H9 (cell line): ENCODE data around the gene POLH. TPM values are rescaled to one million over a fixed set of nuclear protein-coding genes. Genes with fewer than 3 reads are reported as not detected.

Experiments
- DNase-seq: peaks from one replicate; pipeline ENCODE4 v3.0.0-alpha.2; 2017
- H2AFZ ChIP-seq: one replicate; pipeline ENCODE4 v1.6.1; 2013; ENCODE audit warnings: mild to moderate bottlenecking, low read length, control low read depth, moderate library complexity
- H2AK5ac ChIP-seq: 2 replicates; pipeline ENCODE4 v1.6.1; 2013; ENCODE audit warnings: low read length, control low read depth, mixed read lengths; ENCODE audit not compliant: insufficient read length
- H2BK120ac ChIP-seq: one replicate; pipeline ENCODE4 v1.6.1; 2013; ENCODE audit warnings: low read depth, mild to moderate bottlenecking, low read length, control low read depth, inconsistent platforms; ENCODE audit not compliant: poor library complexity, severe bottlenecking
- H2BK12ac ChIP-seq: 2 replicates; pipeline ENCODE4 v1.6.1; 2013; ENCODE audit warnings: low read length, control low read depth, mixed read lengths, low read depth; ENCODE audit not compliant: insufficient read length
- H2BK15ac ChIP-seq: 2 replicates; pipeline ENCODE4 v1.6.1; 2013; ENCODE audit warnings: low read depth, low read length, control low read depth
- H2BK20ac ChIP-seq: one replicate; pipeline ENCODE4 v1.6.1; 2013; ENCODE audit warnings: low read depth, mild to moderate bottlenecking, low read length, control low read depth, inconsistent platforms; ENCODE audit not compliant: poor library complexity, severe bottlenecking
- H2BK5ac ChIP-seq: 2 replicates; pipeline ENCODE4 v1.6.1; 2013; ENCODE audit warnings: low read length, control low read depth, mixed read lengths; ENCODE audit not compliant: insufficient read length
- H3K14ac ChIP-seq: 2 replicates; pipeline ENCODE4 v1.6.1; 2013; ENCODE audit warnings: low read length, control low read depth; ENCODE audit not compliant: insufficient read depth
- H3K18ac ChIP-seq: 2 replicates; pipeline ENCODE4 v1.6.1; 2013; ENCODE audit warnings: low read depth, mild to moderate bottlenecking, mixed read lengths, low read length, control low read depth; ENCODE audit not compliant: insufficient read length
- H3K23ac ChIP-seq: 2 replicates; pipeline ENCODE4 v1.6.1; 2013; ENCODE audit warnings: low read length, control low read depth, mixed read lengths, low read depth; ENCODE audit not compliant: insufficient read length
- H3K23me2 ChIP-seq: 2 replicates; pipeline ENCODE4 v1.6.1; 2013; ENCODE audit warnings: low read depth, mild to moderate bottlenecking, mixed read lengths, low read length, control low read depth; ENCODE audit not compliant: insufficient read length, poor library complexity, severe bottlenecking
- H3K27ac ChIP-seq: 2 replicates; pipeline ENCODE4 v1.5.1; 2013; ENCODE audit warnings: low read length, control low read depth, mixed read lengths, low read depth; ENCODE audit not compliant: insufficient read length
- H3K27me3 ChIP-seq: 2 replicates; pipeline ENCODE4 v1.6.1; 2013; ENCODE audit warnings: low read length, control low read depth, inconsistent platforms; ENCODE audit not compliant: insufficient read depth
- H3K4ac ChIP-seq: 2 replicates; pipeline ENCODE4 v1.6.1; 2013; ENCODE audit warnings: low read depth, mild to moderate bottlenecking, control low read depth, inconsistent platforms, low read length, moderate library complexity
- H3K4me1 ChIP-seq: 2 replicates; pipeline ENCODE4 v1.6.1; 2013; ENCODE audit warnings: low read length, control low read depth, inconsistent platforms; ENCODE audit not compliant: insufficient read depth
- H3K4me2 ChIP-seq: 2 replicates; pipeline ENCODE4 v1.6.1; 2013; ENCODE audit warnings: low read length, control low read depth, mixed read lengths; ENCODE audit not compliant: insufficient read length, insufficient read depth
- H3K56ac ChIP-seq: 2 replicates; pipeline ENCODE4 v1.6.1; 2013; ENCODE audit warnings: low read depth, mild to moderate bottlenecking, mixed read lengths, low read length, control low read depth; ENCODE audit not compliant: insufficient read length
- H3K79me1 ChIP-seq: 2 replicates; pipeline ENCODE4 v1.6.1; 2013; ENCODE audit warnings: low read depth, mild to moderate bottlenecking, moderate library complexity, low read length, control low read depth, inconsistent platforms; ENCODE audit not compliant: insufficient read depth, poor library complexity, severe bottlenecking
- H3K79me2 ChIP-seq: 2 replicates; pipeline ENCODE4 v1.6.1; 2013; ENCODE audit warnings: low read length, control low read depth, inconsistent platforms; ENCODE audit not compliant: insufficient read depth
- H3K9ac ChIP-seq: 2 replicates; pipeline ENCODE4 v1.6.1; 2013; ENCODE audit warnings: low read length, control low read depth, mixed read lengths; ENCODE audit not compliant: insufficient read length; ENCODE audit errors: extremely low read depth
- H3K9me3 ChIP-seq: one replicate; pipeline ENCODE4 v1.6.1; 2013; ENCODE audit warnings: low read depth, low read length, inconsistent platforms; ENCODE audit not compliant: control insufficient read depth
- H3T11ph ChIP-seq: one replicate; pipeline ENCODE4 v1.6.1; 2013; ENCODE audit warnings: mild to moderate bottlenecking, low read length, control low read depth, inconsistent platforms
- H4K20me1 ChIP-seq: one replicate; pipeline ENCODE4 v1.6.1; 2013; ENCODE audit not compliant: control insufficient read depth, insufficient read length, insufficient read depth
- H4K5ac ChIP-seq: 2 replicates; pipeline ENCODE4 v1.6.1; 2013; ENCODE audit warnings: low read depth, mild to moderate bottlenecking, mixed read lengths, low read length, control low read depth; ENCODE audit not compliant: insufficient read length
- H4K8ac ChIP-seq: replicated peaks from 2 replicates; pipeline ENCODE4 v1.6.1; 2013; ENCODE audit warnings: low read length, control low read depth, mixed read lengths, low read depth; ENCODE audit not compliant: insufficient read length
- H4K91ac ChIP-seq: 2 replicates; pipeline ENCODE4 v1.6.1; 2013; ENCODE audit warnings: low read depth, mild to moderate bottlenecking, moderate library complexity, mixed read lengths, low read length, control low read depth; ENCODE audit not compliant: insufficient read length
- H3K27ac Mint-ChIP-seq, 3 experiments: 2 replicates in 2 of 3; 3 replicates in 1 of 3; pipeline ENCODE4 v1.8.0; 2020 to 2021; ENCODE audit warnings: mixed read lengths in 3 of 3, mild to moderate bottlenecking in 1 of 3, moderate library complexity in 1 of 3
- H3K27me3 Mint-ChIP-seq: 2 replicates; pipeline ENCODE4 v1.8.0; 2021; ENCODE audit warnings: low read depth, mild to moderate bottlenecking, moderate library complexity, mixed read lengths
- H3K36me3 Mint-ChIP-seq, 3 experiments: 2 replicates in 2 of 3; 3 replicates in 1 of 3; pipeline ENCODE4 v1.8.0; 2020 to 2021; ENCODE audit warnings: low read depth in 3 of 3, mixed read lengths in 3 of 3; ENCODE audit not compliant: insufficient read depth in 1 of 3
- H3K4me1 Mint-ChIP-seq, 2 experiments: 2 replicates each; pipeline ENCODE4 v1.8.0; 2020; ENCODE audit warnings: mixed read lengths in 2 of 2
- H3K4me3 Mint-ChIP-seq, 2 experiments: 2 replicates in 1 of 2; 3 replicates in 1 of 2; pipeline ENCODE4 v1.8.0; 2020 to 2021; ENCODE audit warnings: mild to moderate bottlenecking in 2 of 2, mixed read lengths in 2 of 2, moderate library complexity in 1 of 2
- H3K9me3 Mint-ChIP-seq, 2 experiments: 2 replicates in 1 of 2; 3 replicates in 1 of 2; pipeline ENCODE4 v1.8.0; 2020; ENCODE audit warnings: mild to moderate bottlenecking in 2 of 2, mixed read lengths in 2 of 2, moderate library complexity in 1 of 2
- CTCF ChIP-seq: fragments of 200-600 bp; sonication (generic); conservative IDR thresholded peaks from 3 replicates; pipeline ENCODE4 v1.8.0; 2021; ENCODE audit warnings: antibody characterized with exemption, mild to moderate bottlenecking
- WGBS: extraction: QIAGEN DNeasy Blood & Tissue Kit; methylation state at CpG from one replicate; pipeline ENCODE4 v1.1.7; 2013; ENCODE audit warnings: missing lambda C conversion rate, low lambda C conversion rate, mixed read lengths; ENCODE audit not compliant: insufficient read length; ENCODE audit errors: extremely low coverage; 5-methylcytosine and 5-hydroxymethylcytosine counted together
- total RNA-seq: library from RNA; stranded (reverse); gene quantifications from 2 replicates; pipeline ENCODE4 v1.2.1, GENCODE V29; 2021

POLH gene
- total RNA-seq, 1 experiment from 2014 or later: 12.6 TPM

GRCh38 chr6:43625393-43625992 lies 49.5 kb downstream of the POLH start:
- no peak overlapping the region for H2BK20ac ChIP-seq
- H3K4me3 Mint-ChIP-seq: no peak overlapping the region; a peak in 1 of 5 replicates

More at GRCh38 chr6:43625393-43625992, 49.5 kb downstream of the POLH start:
- Mint-ChIP-seq H3K4me1 (peaks cover 16 to 17% of the 10 kb centered on the region in 2 experiments), H3K27me3 (no peaks in the 10 kb centered on the region), H3K9me3 (no peaks in the 10 kb centered on the region), H3K27ac (no peak overlapping the region), H3K36me3 (peaks cover 51 to 76% (median 73%) of the 10 kb centered on the region in 3 experiments; a peak in 6 of 7 replicates)
- no peak overlapping the region for H4K91ac ChIP-seq
- H3K23me2 ChIP-seq: peaks cover 8% of the 10 kb centered on the region
- no peak for DNase-seq
- H2AFZ ChIP-seq: no peak overlapping the region
- H2BK5ac ChIP-seq: no peak overlapping the region
- H2BK12ac ChIP-seq: no peak overlapping the region
- H2BK120ac ChIP-seq: no peak overlapping the region
- no peak for TF ChIP-seq CTCF
- no peaks in the 10 kb centered on the region for H3K79me2 ChIP-seq
- no peak overlapping the region for H2AK5ac ChIP-seq
- H3K27ac ChIP-seq: no peak overlapping the region
- no peak overlapping the region for H3K23ac ChIP-seq
- no peak overlapping the region for H3K18ac ChIP-seq
- no peak overlapping the region for H3K9ac ChIP-seq
- no peak overlapping the region for H2BK15ac ChIP-seq
- H3K9me3 ChIP-seq: no peaks in the 10 kb centered on the region
- H3K27me3 ChIP-seq: no peaks in the 10 kb centered on the region
- no peak overlapping the region for H4K5ac ChIP-seq
- no peak overlapping the region for H4K8ac ChIP-seq
- H3K14ac ChIP-seq: no peak overlapping the region
- no peak overlapping the region for H3K56ac ChIP-seq
- H3K4me1 ChIP-seq: no peaks in the 10 kb centered on the region
- no peaks in the 10 kb centered on the region for H4K20me1 ChIP-seq
- WGBS: no CpG with 5 or more reads among the region's 16 CpGs
- H3K79me1 ChIP-seq: peaks cover 6% of the 10 kb centered on the region
- H3K4ac ChIP-seq: no peak overlapping the region
- no peak overlapping the region for H3K4me2 ChIP-seq
- H3T11ph ChIP-seq: no peak overlapping the region
